NCI-H460 (cell line): ENCODE results near the gene NME2. TPM values are rescaled to one million over a fixed set of nuclear protein-coding genes. Genes with fewer than 3 reads are reported as not detected.
"Not testable (repeated sequence)": the region's sequence is repeated elsewhere in the genome, so short reads cannot be mapped to it uniquely, and the experiment has no call there.

ENCODE experiments used
- DNase-seq: peaks from one replicate; pipeline ENCODE4 v3.0.0-alpha.2; 2016; ENCODE audit warnings: low read depth; ENCODE audit errors: extremely low read depth
- polyA plus RNA-seq: library from polyadenylated mRNA; depleted of rRNA; stranded (reverse); fragments of >200 nt; gene quantifications from 2 replicates; pipeline ENCODE4 v1.2.3, GENCODE V29; 2014; cell fraction: nucleus; rRNA removed
- total RNA-seq: library from RNA; depleted of rRNA; stranded (reverse); fragments of >200 nt; shearing (Covaris generic); gene quantifications from 2 replicates; pipeline ENCODE4 v1.2.3, GENCODE V29; 2014; rRNA removed

Gene NME2
- total RNA-seq, result 769 and 858 TPM in 2 replicates
- 1,103 and 1,477 TPM in 2 replicates for polyA plus RNA-seq

GRCh38 chr17:51166198-51166986 lies at the start of gene NME2:
Gene NME2 (plus strand): TSS chr17:51166411. CDS start chr17:51166831, 420 bp downstream.
- peak; percentile 84 for DNase-seq

- no peak for DNase-seq
Observed at GRCh38 chr17:51118330-51119195, 47.6 kb upstream of the NME2 start.

- peak; percentile 41 for DNase-seq
Observed at GRCh38 chr17:51119415-51120356, 46.5 kb upstream of the NME2 start.

- no peak for DNase-seq
Observed at GRCh38 chr17:51120357-51120738, 45.9 kb upstream of the NME2 start.

- DNase-seq, result peak; percentile 96
Observed at GRCh38 chr17:51120739-51121619, 45.2 kb upstream of the NME2 start, which contains the start of gene SPAG9. Gene SPAG9 (minus strand): TSS chr17:51120868. CDS start chr17:51120656, 212 bp downstream.

GRCh38 chr17:51121620-51122472 lies 44.4 kb upstream of the NME2 start:
- DNase-seq, result peak; percentile 97

GRCh38 chr17:51122473-51123115 lies 43.6 kb upstream of the NME2 start:
- DNase-seq, result not testable (repeated sequence)

GRCh38 chr17:51124640-51125503 lies 41.3 kb upstream of the NME2 start:
- no peak for DNase-seq

- no peak for DNase-seq
Observed at GRCh38 chr17:51128076-51128475, 38.1 kb upstream of the NME2 start.

GRCh38 chr17:51132964-51133319 lies 33.3 kb upstream of the NME2 start:
- DNase-seq, result no peak

GRCh38 chr17:51133365-51133764 lies 32.8 kb upstream of the NME2 start:
- no peak for DNase-seq

GRCh38 chr17:51135956-51136355 lies 30.3 kb upstream of the NME2 start:
- no peak for DNase-seq

- DNase-seq, result no peak
Observed at GRCh38 chr17:51142597-51142996, 23.6 kb upstream of the NME2 start.

- no peak for DNase-seq
Observed at GRCh38 chr17:51144266-51145022, 21.8 kb upstream of the NME2 start.

- no peak for DNase-seq
Observed at GRCh38 chr17:51147650-51148049, 18.6 kb upstream of the NME2 start.

- DNase-seq, result no peak
Observed at GRCh38 chr17:51149163-51149562, 17.0 kb upstream of the NME2 start.
